GM21723 (cell line): Measurements from ENCODE around the gene PLEKHH2.
A peak's percentile ranks its signal among the peaks of the same experiment; 100 is the strongest.

Source experiments
- ATAC-seq: cut with Tn5 transposase; IDR thresholded peaks from one replicate; pipeline ENCODE4 v1.9.1; 2021; ENCODE audit warnings: mild to moderate bottlenecking, moderate library complexity; ENCODE audit not compliant: unreplicated experiment

PLEKHH2 gene

DNA sequence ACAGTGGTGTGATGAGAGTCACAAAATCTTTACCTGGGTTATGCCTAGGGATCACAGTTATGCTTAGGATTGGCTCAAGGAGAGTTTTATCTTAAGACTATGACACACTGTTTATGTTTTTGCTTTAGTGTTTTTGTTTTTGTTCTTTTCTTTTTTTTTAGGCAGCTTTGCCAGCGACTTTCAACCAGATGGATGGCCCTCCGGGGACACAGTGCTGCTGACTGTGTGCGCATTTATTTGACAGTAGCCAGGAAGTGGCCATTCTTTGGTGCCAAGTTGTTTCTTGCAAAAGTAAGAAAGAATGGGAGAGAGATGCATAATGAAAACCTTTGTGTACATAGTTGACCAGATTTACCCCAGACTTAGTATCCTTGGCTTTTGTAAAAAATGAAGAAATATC lies 121.7 kb downstream of the PLEKHH2 start:
- no peak for ATAC-seq

DNA sequence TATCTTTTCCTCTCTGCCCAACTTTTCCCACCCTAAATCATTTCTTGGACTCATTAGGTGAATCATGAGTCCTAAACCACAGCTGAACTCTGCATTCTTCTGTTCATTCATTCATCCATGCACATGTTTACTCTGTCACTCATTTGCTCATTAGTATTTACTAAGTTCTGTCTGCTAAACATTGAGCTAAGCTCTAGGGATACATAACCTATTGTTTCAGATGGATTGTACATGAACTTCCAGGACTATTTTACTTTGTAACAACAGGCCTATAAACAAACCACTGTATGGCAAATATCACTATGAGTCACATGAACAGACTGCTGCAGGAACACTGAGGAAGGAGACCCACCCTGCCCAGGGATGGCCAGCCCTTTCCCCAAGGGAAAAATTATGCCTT lies 122.1 kb downstream of the PLEKHH2 start:
- ATAC-seq, result no peak

DNA sequence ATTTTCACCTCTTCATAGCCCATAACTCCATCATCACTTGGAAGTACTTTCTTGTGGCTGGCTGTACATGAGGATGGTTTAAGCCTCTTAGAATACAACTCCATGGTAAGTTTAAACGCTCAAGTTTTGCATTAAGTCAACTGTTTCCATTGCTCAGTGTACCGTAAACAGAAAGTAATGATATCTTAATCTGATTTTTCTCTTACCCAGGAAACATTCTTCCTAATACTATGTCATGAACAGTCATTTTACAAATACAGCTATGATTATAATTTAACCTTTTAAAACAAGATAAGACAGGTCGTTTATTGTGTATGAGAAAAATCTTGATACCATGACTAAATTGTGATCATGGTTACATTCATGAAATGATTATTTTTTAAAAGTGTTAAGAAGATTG lies 125.2 kb downstream of the PLEKHH2 start:
- no peak for ATAC-seq

DNA sequence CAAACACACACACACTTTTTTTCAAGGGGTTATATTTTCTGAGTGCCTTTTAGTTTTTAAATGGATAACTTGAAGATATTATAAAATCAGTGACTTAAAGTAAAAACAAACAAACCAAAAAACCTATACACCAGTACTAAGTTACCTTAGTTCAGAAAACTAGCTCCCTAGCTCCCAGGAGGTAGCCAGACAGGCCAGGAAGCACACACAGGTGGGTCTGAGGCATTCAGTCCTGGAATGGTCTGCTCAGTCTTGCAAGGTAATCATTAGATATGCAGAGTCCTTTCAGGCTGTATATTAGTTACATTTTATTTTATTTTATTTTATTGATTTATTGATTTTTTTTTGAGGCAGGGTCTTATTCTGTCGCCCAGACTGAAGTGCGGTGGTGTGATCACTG lies 126.0 kb downstream of the PLEKHH2 start:
- no peak for ATAC-seq

DNA sequence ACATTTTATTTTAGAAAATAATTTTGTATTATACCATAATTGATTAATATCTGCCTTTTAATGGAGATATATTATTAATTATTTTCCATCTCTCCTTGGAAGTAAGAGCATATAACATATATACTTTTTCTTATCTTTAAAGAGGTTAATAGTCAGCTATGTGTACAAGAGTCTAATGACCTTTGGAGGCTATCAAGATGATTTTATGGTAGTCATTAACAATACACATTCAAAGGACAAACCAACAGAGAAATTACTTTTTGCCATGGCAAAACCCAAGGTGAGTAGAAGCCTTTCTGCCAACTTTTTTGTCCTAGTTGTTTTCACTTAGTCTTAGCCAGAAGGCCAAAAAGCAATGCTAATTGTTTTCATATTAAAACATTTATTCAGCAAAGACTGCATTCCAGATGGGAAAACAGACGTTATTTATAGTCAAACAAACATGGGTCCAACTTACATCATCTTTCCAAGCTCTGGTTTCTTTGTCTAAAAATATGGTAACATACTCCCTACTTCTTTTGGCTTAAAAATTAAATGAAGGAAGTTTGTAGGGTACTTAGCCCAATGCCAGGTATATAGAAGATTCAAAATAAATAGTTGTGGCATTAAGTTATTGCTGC lies 127.1 kb downstream of the PLEKHH2 start:
- no peak for ATAC-seq

GRCh38 chr2:43766006-43766405 lies 128.9 kb downstream of the PLEKHH2 start:
- ATAC-seq, result no peak

DNA sequence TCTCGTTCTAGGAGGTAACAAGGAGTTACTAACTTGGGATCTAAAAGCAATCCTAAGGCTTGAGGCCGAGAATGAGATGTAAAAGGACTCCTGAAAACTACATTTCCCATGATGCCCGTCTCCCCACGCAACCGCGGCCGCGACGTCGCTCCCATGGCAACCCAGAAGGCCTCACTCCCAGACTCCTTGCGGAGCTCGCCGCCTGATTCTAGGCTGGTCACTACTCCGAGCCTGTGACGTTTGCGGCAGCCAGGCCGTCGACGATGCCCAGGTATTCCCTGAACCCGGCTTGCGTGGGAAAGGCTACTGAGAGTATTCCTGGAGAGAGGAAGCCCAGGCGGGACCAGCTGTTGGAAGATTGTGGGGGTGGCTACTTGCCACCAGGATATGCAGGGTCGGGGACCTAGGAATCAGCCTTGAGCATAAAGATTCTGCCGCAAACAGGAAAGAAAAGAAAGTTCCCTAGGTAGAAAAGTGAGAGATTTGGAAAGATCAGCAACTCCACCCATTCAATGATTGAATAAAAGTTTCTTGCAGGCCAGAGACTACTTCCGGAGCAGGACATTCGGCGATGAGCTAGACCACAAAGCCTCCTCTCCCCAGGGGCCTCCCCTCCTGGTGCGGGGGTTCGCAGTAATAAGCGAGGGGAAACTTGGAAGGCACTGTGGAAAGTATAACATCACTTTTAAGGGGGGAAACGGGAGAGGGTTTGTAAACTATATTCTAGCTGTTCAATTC lies 137.0 kb downstream of the PLEKHH2 start, which contains the start of gene DYNC2LI1:
TSS of gene DYNC2LI1 (plus strand) at position 164 of the 738 bp plus-strand sequence. CDS start at position 264, 100 bp downstream.
- ATAC-seq, result peak; percentile 100

DNA sequence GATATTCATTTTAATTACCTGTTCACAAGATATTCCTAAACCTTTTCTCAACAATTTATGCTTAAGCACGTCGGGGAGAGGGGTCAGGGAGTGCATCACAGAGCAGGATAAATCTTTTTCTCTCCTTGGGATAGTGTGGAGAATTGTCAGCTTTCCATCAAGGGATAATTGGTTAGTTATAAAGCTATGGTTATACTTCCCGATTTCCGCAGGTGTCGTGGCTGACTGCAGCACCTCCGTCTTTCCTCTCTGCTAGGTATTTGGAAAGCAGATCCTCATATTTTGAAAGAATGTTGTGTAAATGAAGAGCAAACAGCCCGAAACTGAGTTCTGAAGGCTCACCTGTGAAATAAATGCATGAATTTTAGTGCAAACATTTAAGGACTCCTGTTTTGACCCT lies 137.6 kb downstream of the PLEKHH2 start:
- no peak for ATAC-seq

- ATAC-seq, result no peak
Measured at GRCh38 chr2:43776324-43776723, 139.3 kb downstream of the PLEKHH2 start.

GRCh38 chr2:43777306-43777926 lies 140.4 kb downstream of the PLEKHH2 start:
- no peak for ATAC-seq

DNA sequence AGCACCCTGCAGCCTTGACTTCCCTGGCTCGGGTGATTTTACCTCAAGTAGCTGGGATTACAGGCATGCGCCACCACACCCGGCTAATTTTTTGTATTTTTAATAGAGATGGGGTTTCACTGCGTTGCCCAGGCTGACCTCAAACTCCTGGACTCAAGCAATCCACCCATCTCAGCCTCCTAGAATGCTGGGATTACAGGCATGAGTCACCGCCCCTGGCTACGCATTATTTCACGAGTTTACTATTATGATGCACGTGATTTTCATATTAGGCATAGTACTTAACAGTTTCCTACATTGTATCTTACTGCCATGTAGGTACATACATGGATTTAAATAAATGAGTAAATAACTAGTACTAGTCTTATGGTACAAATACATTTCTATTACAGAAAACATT lies 141.2 kb downstream of the PLEKHH2 start:
- no peak for ATAC-seq

DNA sequence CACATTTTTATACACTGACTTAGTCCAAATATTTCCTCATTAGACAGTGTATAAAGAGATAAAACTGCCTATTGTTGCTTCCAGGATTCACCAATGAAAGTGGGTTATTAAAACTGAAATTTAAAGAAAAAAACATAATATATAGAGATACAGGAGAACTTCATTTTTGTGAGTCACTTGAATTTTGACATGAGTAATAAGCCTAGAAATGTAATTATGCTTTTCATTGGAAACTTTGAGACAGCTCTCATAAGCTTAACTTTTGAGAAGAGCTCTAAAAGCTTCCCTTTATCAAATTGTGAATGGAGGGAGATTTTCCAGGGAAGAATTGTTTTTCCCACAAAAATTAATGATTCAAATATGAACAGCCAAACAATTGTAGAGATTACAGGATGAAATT lies 150.8 kb downstream of the PLEKHH2 start:
- no peak for ATAC-seq

GRCh38 chr2:43788646-43789045 lies 151.6 kb downstream of the PLEKHH2 start:
- no peak for ATAC-seq

GRCh38 chr2:43790147-43790546 lies 153.1 kb downstream of the PLEKHH2 start:
- ATAC-seq, result no peak

DNA sequence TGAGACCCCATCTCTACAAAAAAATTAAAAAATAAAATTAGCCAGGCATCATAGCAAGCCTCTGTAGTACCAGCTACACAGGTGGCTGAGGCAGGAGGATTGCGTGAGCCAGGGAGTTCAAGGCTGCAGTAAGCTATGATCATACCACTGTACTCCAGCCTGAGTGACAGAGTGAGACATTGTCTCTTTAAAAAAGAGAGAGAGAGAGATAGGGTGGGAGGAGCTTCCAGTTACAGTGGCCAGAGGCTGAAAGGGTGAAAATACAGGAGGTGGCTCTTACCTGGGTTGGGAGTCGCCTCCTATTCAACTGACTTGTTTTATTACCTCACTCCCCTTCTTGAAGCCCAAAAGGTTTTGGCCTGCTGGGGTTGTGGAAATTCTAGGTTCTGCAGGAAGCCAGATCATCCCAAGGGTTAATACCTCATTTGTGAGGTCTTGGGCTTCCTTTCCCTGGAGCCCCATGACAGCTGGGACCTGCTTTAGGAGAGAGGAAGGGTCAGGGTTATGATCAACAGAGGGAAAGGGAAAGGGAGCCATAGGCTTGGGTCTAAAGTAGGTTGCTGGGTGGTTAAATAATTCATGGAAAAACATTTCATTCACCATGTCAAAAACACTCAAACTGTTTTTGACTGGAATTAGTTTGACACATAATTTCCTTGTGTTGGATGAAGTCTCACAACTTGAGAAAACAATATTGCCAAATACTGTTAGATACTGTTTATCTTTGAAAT lies 154.1 kb downstream of the PLEKHH2 start:
- no peak for ATAC-seq

GRCh38 chr2:43792653-43793052 lies 155.6 kb downstream of the PLEKHH2 start:
- no peak for ATAC-seq

- no peak for ATAC-seq
Measured at GRCh38 chr2:43794956-43795355, 157.9 kb downstream of the PLEKHH2 start.

DNA sequence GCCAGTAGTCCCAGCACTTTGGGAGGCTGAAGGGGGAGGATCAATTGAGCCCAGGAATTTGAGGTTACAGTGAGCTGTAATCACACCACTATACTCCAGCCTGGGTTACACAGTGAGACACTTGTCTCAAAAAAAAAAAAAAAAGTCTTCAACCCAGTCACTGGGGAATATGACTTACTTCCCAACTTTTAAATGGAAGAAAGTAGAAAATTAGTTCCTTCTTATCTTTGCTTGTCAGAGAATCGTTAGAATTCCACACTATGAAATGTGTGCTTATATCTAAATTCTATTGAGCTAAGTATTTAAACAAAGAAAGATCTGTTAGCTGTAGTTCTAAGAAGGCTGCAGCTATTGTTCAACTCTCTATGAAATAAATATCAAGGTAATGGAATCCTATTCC lies 159.1 kb downstream of the PLEKHH2 start:
- ATAC-seq, result no peak

- no peak for ATAC-seq
Measured at GRCh38 chr2:43798300-43798699, 161.2 kb downstream of the PLEKHH2 start.

DNA sequence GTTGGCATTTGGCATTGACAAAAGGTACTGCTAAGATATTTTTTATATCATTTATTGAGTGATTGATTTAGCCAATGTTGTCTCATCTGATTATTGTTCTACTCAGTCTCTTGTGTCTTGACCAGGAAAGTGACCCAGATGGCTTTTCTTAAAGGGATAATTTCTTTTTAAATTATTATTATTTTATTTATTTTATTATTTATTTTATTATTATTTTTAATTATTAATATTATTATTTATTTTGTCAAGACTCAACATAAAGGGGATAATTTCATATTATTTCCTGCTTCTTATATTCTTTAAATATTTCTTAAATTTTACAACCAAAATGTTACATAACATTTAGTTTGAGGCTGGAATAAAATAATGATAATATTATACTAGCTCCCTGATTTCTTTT lies 163.8 kb downstream of the PLEKHH2 start:
- no peak for ATAC-seq

DNA sequence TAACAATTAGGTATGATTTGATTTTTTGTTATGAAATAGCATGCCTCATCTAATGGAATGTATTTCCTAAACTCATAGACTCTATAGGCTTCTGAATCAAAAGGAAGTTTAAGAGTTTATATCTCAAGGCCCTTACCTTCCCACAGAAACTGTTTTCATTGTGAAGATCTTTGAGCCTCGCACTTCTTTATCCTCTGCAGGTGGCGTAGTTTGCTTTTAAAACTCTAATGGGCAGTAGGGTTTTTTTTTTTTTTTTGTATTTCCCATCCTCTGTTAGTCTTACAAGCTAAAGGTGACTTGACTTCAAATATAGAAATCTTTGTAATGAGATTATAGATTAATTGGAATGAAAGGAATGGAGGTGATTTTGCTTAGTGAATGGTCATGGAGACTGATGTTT lies 165.1 kb downstream of the PLEKHH2 start:
- ATAC-seq, result no peak

GRCh38 chr2:43803113-43803512 lies 166.1 kb downstream of the PLEKHH2 start:
- no peak for ATAC-seq
